ENCODE data around the gene PPIL1. TPM values are rescaled to one million over a fixed set of nuclear protein-coding genes. Genes with fewer than 3 reads are reported as not detected.
"Not testable (repeated sequence)": the region's sequence is repeated elsewhere in the genome, so short reads cannot be mapped to it uniquely, and the experiment has no call there.

PPIL1 gene
- total RNA-seq, 1 experiment from 2014 or later: 75.2 TPM

DNA sequence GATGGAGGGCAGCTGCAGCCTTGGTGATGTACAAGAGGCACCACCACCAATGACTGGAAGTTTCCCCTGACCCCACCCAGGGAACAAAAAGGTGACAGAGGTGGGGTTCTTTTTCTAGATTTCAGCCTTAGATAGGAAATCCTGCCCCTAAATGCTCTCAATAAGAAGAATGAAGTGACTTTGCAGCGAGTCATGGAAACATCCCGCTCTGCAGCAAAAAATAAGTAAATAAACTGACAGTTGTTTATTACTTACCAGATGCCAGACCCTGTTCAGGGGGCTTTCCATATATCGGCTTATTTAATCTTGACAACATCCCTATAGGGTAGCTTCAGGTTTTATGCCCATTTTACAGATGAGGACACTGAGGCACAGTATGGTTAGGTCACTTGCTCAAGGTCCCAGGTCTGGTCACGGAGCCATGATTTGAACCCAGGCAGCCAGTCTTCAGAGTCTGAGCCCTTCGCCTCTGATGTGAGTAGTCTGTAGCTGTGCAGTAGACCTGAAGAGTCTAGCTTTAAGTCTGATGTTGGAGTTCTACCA, 30.3 kb upstream of the PPIL1 start:
- no peak overlapping the region for H3K4me3 ChIP-seq
- H3K36me3 ChIP-seq: peaks cover 11% of the 10 kb centered on the region
- DNase-seq: no peak
- H3K27me3 ChIP-seq: no peaks in the 10 kb centered on the region
- no peaks in the 10 kb centered on the region for H3K9me3 ChIP-seq (replicated peaks)
- no peak overlapping the region for H3K27ac ChIP-seq
- H3K4me1 ChIP-seq: no peaks in the 10 kb centered on the region

DNA sequence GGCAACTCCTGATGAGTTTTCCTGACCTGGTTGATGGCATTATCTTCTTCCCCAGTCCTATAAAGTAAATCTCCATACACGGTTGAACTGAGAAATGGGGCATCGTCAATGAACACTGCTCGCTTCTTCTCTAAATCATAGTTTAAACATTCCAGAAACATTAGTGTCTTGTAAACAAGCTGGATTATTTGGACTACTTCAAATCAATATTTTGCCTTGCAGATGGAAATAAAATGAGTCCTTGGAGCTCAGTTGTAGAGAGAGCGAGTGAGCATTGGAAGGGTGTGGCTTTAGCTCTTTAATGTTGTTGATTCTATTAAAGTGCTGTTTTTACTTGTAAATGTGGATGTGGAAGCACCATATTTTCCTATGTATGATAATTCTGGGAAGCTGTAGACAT, 29.5 kb upstream of the PPIL1 start:
- Histone ChIP-seq H3K36me3 (peaks cover 11% of the 10 kb centered on the region), H3K27me3 (no peaks in the 10 kb centered on the region), H3K9me3 (replicated peaks) (no peaks in the 10 kb centered on the region), H3K27ac (no peak overlapping the region), H3K4me1 (no peaks in the 10 kb centered on the region), H3K4me3 (no peak overlapping the region)
- DNase-seq: no peak

DNA sequence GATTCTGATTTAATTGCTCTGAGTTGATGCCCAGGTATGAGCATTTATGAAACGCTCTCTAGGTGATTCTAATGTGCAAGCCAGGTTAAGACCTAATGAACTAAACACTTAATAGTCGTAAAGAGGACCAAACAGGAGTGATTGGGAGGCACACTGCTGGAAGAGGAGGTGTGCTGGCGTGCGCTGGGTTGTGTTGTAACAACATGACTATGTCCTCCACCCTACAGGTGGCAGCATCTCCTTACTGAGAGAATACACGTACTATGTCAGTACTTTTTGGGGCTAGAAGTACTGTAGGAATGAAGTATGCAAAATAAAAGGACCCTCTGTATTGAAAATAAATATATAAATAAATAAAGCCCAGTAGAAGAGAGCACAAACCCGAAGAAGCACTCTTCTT, 23.0 kb upstream of the PPIL1 start:
- H3K9me3 ChIP-seq (replicated peaks): no peaks in the 10 kb centered on the region
- H3K4me3 ChIP-seq: no peak overlapping the region
- H3K4me1 ChIP-seq: peaks cover 22% of the 10 kb centered on the region; the same call in 1 of the 2 replicates
- no peak for DNase-seq
- no peak overlapping the region for H3K27ac ChIP-seq
- H3K27me3 ChIP-seq: no peaks in the 10 kb centered on the region
- peaks cover 8% of the 10 kb centered on the region for H3K36me3 ChIP-seq

DNA sequence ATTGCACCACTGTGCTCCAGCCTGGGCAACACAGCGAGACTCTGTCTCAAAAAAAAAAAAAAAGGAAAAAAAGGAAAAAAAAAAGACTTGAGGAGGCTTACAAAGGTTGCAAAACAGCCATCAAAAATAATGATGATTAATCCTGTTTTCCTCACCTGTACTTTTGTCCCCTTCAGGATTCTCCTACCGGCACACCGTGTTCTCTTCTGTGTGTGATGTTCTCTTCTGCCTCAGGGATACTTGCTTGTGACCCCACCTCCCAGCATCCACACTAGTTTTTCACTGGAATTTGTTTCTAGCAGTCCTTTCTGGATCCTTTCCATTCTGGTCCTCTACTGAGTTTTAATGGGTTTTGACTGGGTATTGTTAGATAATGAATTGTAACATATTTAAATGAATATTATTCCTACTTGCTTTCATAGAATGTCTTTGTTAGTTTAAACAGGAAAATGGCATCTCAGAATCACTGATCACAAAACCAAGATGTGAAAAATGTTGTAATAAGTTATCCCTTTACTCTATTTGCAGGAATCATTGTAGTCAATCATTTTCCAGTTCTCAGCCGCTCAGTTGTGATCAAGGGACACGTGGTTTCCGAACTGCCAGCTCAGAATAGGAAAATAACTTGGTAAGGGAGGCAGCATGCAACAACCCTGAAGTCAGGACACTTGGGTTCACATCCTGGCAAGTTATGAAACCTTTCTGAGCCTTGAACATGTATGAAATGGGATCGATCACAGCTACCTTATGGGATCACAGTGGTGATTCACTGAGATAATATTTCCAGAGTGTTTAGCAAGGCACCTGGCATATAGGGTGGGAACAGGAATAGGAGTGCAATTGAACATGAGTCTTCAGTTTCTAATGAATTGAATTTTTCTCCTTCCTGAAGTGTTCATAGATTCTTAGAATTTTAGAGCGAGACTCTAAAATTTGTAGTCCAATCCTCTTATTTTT, 19.7 kb upstream of the PPIL1 start:
- peak overlapping the region; percentile 40; the same call in 1 of the 2 replicates for H3K27ac ChIP-seq
- no peaks in the 10 kb centered on the region for H3K27me3 ChIP-seq
- no peak for DNase-seq
- H3K4me3 ChIP-seq: no peak overlapping the region
- peaks cover 26% of the 10 kb centered on the region for H3K4me1 ChIP-seq
- no peaks in the 10 kb centered on the region for H3K9me3 ChIP-seq (replicated peaks)
- no peaks in the 10 kb centered on the region for H3K36me3 ChIP-seq

DNA sequence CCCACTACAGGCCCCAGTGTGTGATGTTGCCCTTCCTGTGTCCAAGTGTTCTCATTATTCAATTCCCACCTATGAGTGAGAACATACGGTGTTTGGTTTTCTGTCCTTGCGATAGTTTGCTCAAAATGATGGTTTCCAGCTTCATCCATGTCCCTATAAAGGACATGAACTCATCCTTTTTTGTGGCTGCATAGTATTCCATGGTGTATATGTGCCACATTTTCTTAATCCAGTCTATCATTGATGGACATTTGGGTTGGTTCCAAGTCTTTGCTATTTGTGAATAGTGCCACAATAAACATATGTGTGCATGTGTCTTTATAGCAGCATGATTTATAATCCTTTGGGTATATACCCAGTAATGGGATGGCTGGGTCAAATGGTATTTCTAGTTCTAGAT, 16.6 kb upstream of the PPIL1 start:
- H3K27ac ChIP-seq; H3K27me3 ChIP-seq; H3K9me3 ChIP-seq (replicated peaks); H3K4me3 ChIP-seq; DNase-seq; H3K36me3 ChIP-seq: not testable (repeated sequence)
- peaks cover 34% of the 10 kb centered on the region for H3K4me1 ChIP-seq

DNA sequence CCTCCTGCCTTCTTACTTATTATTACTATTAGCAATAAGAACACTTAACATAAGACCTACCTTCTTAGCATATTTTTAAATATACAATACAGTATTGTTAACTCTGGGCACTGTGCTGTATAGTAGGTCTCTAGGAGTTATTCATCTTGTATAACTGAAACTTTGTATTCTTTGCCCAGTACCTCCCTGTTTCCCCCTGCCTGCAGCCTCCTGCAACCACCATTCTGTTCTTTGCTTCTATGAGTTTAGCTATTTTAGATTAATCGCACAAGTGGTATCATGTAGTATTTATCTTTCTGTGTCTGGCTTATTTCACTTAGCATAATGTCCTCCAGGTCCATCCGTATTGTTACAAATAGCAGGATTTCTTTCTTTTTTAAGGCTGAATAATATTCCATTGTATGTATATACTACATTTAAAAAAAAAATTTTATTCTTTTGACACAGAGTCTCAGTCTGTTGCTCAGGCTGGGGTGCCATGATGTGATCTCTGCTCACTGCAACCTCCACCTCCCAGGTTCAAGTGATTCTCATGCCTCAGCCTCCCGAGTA, 15.6 kb upstream of the PPIL1 start:
- H3K9me3 ChIP-seq (replicated peaks): no peaks in the 10 kb centered on the region
- H3K36me3 ChIP-seq: no peaks in the 10 kb centered on the region
- H3K27me3 ChIP-seq: no peaks in the 10 kb centered on the region
- no peak overlapping the region for H3K27ac ChIP-seq
- H3K4me1 ChIP-seq: peaks cover 24% of the 10 kb centered on the region
- no peak for DNase-seq
- no peak overlapping the region for H3K4me3 ChIP-seq

DNA sequence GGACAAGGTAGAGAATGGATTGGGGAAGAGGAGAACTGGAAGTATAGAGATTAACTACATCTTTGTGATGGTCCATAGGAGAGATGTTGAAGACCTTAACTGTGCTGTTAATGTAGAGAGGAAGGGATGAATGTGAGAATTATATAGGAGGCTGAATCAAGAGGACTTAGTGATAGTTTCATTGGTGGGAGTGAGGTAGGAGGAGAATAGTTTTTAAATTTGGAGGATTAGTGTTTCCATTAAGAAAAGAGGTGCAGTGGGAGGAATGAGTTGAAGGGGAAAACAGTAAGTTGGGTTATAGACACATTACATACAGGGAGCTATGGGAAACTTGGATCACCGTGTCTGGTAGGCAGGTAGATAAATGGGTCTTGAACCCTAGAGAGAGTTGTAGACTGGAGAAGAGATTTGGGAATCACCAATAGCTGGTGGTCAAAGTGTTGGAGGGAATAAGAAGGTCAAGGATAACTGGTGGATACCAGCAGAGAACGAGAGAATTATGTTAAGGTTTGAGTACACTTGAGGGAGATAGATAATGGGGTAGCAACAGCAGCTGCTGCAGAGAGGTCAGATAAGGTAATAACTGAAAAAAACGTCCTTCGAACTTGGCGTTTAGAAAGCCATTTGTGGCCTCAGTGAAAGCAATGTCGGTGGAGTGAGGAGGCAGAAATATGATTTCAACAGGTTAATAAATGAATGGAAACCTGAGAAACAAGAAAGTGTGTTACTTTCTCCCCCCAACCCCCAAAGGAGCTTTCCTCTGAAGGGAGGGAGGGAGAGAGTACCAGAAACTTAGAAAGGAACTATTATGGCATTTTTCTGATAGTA, 14.3 kb upstream of the PPIL1 start:
- peak in 1 of 2 experiments; percentile 47 for DNase-seq

DNA sequence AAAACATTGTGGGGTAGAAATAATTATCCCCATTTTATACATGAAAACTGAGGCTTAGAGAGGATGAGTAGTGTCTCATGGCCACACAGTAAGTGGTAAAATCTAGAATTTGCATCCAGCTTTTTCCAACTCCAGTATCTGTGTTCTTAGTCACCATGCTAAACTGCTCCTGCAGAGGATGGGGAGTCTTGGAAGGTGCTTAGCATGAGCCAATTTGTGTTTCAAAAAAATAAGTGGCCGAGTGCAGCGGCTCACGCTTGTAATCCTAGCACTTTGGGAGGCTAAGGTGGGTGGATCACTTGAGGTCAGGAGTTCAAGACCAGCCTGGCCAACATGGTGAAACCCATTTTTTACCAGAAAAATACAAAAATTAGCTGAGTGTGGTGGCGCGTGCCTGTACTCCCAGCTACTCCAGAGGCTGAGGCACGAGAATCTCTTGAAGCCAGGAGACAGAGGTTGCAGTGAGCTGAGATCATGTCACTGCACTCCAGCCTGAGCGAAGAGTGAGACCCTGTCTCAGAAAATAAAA, 13.6 kb upstream of the PPIL1 start:
- no peak for DNase-seq
- H3K4me3 ChIP-seq: no peak overlapping the region
- H3K36me3 ChIP-seq: no peaks in the 10 kb centered on the region
- H3K9me3 ChIP-seq (replicated peaks): no peaks in the 10 kb centered on the region
- H3K27ac ChIP-seq: no peak overlapping the region
- no peaks in the 10 kb centered on the region for H3K27me3 ChIP-seq
- peaks cover 13% of the 10 kb centered on the region for H3K4me1 ChIP-seq

More for the DNA sequence above, 14.3 kb upstream of the PPIL1 start:
- Histone ChIP-seq H3K36me3 (no peaks in the 10 kb centered on the region), H3K27ac (peak overlapping the region; percentile 57), H3K9me3 (replicated peaks) (no peaks in the 10 kb centered on the region), H3K4me3 (0 out of 2 replicates have a peak overlapping the region, but pooled peaks have one; percentile 3), H3K27me3 (no peaks in the 10 kb centered on the region), H3K4me1 (peaks cover 13% of the 10 kb centered on the region)

DNA sequence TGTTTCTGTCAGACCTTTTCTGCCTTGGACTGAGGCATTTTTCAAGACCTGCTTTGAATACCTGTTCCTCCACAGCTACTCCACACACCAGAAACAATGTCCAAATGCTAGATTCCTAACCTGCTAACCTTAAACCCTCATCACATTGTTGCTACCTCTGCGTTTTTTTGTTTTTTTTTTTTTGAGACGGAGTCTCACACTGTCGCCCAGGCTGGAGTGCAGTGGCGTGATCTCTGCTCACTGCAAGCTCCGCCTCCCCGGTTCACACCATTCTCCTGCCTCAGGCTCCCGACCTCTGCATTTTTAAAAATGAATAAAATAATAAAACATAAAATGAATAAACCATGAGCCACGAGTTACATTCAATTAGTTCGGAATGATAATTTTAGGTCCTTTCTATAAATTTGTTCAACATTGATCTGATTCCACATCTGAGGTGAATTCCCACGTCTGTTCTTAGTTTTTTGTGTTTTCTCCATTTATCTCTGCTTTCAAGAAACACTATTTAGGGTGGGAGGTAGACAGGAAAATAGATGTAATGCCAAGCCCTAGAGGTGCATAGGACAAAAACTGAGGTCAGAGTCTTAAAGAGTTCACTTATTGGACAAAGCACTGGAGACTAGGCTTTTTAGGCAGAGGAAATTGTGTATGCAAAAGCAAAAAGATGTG, 12.5 kb upstream of the PPIL1 start:
- Histone ChIP-seq H3K27me3 (no peaks in the 10 kb centered on the region), H3K36me3 (no peaks in the 10 kb centered on the region), H3K27ac (peak overlapping the region; percentile 84; the same call in 1 of the 2 replicates), H3K4me3 (peak overlapping the region; percentile 73), H3K4me1 (peaks cover 13% of the 10 kb centered on the region), H3K9me3 (replicated peaks) (no peaks in the 10 kb centered on the region)
- DNase-seq: peak in 1 of 2 experiments; percentile 18

DNA sequence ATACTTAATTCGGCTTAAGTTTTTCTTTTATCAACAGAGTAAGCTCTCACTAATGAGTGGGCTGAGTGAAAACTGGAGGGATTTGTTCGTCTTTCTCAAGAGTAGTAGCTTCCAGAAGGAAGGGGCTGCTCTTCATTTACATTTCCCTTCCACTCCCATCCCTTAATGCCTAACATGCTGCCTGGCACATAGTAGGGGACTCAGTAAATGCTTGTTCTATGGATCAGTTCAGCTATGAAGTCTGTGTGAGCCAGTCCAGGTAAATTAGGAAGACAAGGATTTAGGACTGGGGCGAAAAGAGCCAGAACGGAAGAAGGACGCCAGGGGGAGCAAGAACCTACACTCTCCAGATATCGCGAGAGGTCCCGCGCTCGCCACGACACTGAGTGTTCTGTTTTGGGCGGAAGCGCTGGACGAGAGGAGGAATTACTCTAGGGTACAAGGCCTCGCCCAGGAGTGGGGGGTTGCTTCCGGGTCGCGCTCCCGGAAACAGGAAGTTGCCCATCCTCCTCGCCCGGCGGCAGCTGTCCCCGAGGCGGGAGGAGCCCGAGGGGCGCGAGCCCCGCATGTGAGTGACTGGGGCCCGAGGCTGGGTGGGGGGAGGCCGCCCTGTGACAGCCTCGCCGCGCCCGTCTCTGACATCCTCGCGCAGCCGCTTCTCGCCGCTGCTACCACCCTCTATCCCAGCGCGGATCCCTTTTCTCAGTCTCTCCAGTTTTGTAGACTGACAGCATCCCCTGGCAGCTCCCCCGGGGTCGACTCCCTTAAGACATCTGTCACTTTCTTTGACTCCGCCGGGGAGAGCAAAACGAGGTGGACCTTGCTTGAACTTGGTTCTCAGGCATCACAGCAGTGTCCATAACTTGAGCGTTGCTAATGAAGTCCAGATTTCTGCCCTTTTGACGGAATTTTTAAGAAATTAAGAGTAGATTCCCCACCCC, 11.1 kb upstream of the PPIL1 start, which contains the start of gene C6orf89:
Gene C6orf89 (plus strand): TSS at position 492 of the 941 bp plus-strand sequence. CDS start 13,493 bp downstream, outside the sequence.
- Histone ChIP-seq H3K27ac (peak within 1 kb of the TSS; percentile 84), H3K36me3 (no peaks in the 10 kb centered on the region), H3K4me1 (peaks cover 13% of the 10 kb centered on the region), H3K4me3 (peak within 1 kb of the TSS; percentile 73), H3K27me3 (no peaks in the 10 kb centered on the region), H3K9me3 (replicated peaks) (peaks cover 3% of the 10 kb centered on the region)
- peak; percentile 99 for DNase-seq

DNA sequence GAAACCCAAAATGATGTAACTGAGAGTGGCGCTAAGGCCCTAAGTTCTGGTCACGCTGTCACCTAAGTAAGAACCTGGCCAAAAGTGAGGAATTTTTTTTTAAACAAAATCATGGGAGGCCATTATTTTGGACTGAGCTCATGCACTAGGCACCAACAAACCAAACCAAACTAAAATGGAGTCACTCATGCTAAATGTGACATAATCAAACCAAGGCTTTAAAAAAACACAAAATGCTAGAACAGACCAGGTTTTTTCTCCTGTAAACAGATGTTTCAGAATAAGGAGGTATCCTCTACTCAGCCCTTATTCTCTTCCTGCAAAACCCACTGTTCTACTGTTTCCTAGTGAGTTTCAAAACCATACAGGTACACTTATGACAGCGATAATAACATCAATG, 10.0 kb upstream of the PPIL1 start:
- no peak overlapping the region for H3K27ac ChIP-seq
- peaks cover 12% of the 10 kb centered on the region for H3K4me1 ChIP-seq
- no peaks in the 10 kb centered on the region for H3K36me3 ChIP-seq
- H3K27me3 ChIP-seq: no peaks in the 10 kb centered on the region
- DNase-seq: no peak
- H3K4me3 ChIP-seq: no peak overlapping the region
- H3K9me3 ChIP-seq (replicated peaks): peaks cover 5% of the 10 kb centered on the region

DNA sequence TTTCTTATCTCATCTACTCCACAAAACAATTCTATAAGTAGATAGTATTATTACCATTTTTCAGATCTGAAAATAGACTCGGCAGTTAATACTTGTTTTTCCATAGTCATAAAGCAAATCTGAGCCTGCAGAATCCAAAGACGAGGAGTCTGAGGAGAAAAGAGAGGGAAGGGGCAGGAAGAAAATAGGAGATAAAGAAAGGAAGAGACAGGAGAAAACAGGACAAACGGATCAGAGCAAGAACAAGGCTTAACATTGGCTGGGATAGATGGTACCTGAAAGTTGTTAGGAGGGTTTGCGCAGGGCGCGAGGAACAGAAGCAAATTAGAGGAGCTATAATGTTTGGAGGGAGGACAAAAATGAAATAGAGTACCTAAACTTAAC, 639 bp upstream of the PPIL1 start:
- peak overlapping the region; percentile 98 for H3K27ac ChIP-seq
- peaks cover 9% of the 10 kb centered on the region for H3K36me3 ChIP-seq

More for the DNA sequence above, 639 bp upstream of the PPIL1 start:
- H3K9me3 ChIP-seq (replicated peaks): no peaks in the 10 kb centered on the region
- H3K4me3 ChIP-seq: peak overlapping the region; percentile 98
- H3K4me1 ChIP-seq: peaks cover 5% of the 10 kb centered on the region; the same call in 1 of the 2 replicates
- peak in 1 of 2 experiments; percentile 21 for DNase-seq
- no peaks in the 10 kb centered on the region for H3K27me3 ChIP-seq
